HG03520 (cell line): ENCODE measurements around the gene GAD1.

Experiments used
- ATAC-seq: cut with Tn5 transposase; IDR thresholded peaks from one replicate; pipeline ENCODE4 v1.9.1; 2021; ENCODE audit warnings: mild to moderate bottlenecking, moderate library complexity; ENCODE audit not compliant: unreplicated experiment

The GAD1 gene

DNA sequence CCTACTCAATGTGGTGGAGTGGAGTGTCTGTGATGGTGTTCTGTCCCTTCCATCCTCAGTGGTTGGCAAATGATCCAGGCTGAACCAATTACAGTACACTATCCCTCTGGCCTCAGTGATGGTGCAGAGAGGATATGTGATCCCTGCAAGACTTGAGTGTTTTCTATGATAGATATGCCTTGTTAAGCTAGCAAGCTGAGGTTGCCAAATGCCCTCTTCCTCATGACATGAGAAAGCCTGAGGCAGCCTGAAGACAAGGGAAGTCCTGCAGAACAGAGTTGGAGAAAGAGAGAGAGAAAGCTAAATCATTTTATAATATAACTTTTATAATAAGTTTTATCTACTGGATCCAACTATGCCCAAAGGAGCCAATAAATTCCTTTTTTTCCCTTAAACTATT lies 70.8 kb downstream of the GAD1 start:
- ATAC-seq = no peak

DNA sequence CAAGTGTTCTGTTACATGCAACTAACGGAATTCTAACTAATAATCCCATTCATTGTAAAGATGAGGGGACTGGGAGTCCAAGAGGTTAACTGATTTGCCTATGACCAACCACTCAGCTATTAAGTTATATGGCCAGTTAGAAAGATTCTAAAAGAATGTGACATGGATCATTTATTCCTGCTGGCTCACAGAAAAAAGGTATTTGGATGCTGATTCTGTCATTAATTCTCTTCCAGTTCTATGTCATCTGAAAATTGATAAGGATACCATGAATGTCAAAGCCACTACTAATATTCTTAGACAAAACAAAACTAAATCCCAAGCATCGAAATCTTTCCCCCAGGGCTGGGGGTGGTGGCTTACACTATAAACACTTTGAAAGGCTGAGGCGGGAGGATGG lies 71.2 kb downstream of the GAD1 start:
- ATAC-seq = no peak

DNA sequence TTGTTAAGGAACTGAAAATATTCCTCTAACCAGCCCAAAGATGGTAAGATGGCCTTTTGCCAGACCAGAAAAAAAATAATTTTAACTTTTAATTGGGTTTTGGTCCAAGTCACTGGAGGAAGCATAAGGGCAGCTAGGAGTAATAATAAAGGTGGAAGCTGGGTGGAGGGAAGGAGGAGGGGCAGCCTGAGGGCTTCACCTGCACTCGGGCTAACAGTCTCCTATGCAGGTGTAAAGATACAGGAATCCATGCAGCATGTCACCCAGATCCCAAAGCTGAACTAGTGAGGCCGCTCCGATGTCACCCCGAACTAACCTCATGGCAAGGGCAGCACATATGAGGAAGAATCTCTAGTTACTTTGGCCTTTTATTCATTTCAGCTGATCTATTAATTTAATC lies 75.2 kb downstream of the GAD1 start:
- no peak for ATAC-seq

DNA sequence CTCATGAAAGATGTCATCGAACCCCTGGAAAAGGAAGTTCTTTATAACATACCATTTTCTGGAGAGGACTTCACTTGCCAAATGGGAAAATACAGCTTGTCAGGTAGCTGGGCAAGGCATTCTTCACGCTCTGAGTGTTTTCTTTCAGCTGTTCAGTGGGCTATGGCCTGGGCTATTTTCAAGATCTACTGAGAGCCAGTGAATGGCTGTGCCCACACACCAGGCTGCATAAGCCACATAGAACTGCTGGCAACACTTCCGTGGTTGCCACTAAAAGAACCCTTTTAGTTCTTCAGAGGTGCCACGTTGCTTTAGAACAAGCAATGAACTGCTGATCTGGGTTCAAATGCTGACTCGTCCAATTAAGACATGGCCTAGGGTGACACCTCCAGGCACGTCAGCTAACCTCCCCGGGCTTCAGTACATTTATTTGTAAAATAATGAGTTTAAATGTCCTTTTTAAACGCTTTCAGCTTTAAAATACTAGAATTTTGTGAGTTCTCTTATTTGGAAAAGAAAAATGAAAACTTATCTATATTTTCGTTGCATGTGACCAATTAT lies 75.8 kb downstream of the GAD1 start:
- no peak for ATAC-seq

DNA sequence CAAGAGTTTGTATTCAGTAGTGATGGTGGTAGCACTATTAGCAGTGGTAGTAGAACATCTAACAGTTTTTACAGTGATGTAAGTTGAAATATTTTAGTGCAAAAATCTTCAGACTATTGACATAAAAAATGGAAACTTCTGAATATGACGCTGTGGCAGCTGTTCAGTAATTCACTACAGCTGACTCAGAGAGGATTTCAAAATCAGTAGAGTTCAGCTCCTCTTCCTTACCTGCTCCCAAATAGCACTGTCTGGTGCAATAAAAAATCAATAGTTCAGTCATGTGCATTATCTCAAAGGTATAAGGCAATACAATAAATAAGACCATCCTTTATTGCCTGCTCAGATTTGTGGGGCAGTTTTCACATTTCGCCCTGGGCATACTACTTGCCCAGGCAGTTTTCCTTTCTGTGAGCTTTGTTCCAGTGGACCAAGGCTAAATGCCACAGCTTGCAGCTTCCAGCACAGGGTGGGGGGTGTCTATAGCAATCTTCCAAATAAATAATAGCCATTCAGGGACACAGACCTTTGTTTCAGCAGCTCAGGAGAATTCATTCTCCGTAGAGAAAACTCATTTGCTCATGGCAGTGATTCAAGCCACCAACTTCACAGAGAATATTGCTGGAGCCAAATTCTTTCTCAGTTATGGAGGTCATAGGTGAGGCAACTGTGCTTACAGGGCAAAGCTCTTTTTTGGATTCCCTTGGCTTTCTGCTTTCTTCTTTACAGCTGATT lies 78.5 kb downstream of the GAD1 start:
- ATAC-seq = no peak

DNA sequence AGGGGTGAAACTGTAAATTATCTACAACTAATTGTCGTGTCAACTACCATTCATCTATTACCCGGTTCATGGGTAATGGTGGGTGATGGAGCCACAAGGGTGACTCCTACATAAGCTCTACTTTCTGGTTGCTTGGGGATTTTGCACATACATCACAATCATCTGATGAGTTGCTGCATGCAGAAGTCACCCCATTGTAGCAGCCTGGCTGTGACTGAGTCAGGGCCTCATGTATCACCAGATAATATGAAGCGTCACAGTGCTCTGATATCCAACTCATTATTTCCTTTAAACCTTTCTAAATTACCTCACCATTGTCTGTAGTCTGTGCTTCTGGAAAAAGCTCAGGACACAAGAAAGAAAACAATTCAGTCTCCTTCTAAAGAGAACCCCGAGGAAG lies 79.9 kb downstream of the GAD1 start:
- ATAC-seq = no peak

DNA sequence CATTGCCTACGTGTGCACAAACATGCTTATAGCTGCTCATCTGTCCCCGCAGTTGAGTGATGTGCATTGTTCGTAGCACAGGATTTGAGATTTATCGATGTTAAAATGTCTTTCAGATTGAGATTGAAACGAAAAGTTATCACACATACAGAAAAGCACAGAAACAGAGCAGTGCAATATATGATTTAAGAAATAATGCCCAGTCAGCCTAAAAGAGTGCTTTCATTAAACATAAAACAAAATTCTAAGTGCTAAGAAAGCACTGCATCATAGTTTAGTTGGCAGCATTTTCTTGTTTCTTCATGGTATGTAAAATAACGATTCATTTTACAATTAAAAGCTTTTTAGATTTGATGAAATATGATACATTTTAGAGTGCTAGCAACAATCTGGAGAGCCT lies 80.4 kb downstream of the GAD1 start:
- ATAC-seq = no peak

DNA sequence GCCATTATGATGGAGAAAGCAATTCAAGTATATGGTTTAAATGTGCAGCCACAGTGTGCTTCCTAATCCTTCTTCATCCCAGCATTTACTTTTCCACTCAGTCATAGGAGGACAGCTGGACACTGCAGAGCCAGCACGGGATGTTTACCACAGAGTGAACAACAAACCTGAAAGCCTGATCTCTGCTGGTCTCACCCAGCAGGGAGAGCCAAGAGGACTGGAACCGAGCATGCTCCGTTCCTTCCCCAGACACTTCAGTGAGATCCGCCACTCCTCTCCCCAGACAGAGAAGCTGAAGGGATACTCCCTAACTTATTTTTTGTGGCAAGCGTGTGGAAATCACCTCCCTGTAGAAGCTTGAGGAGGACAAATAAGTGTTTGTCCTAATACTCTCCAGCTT lies 89.2 kb downstream of the GAD1 start:
- no peak for ATAC-seq
